C4-2B (cell line): ENCODE data around the gene GALNT9.

ENCODE experiments used
- H3K27ac ChIP-seq: fragments of 450-650 bp; 2 replicates; pipeline ENCODE4 v1.5.1; 2017
- ZFX ChIP-seq: fragments of 450-650 bp; IDR thresholded peaks from 2 replicates; pipeline ENCODE4 v1.6.1; 2017
- TF ChIP-seq, protein P1 (sequence below): fragments of 450-650 bp; conservative IDR thresholded peaks from 2 replicates; pipeline ENCODE4 v1.5.1; 2017; ENCODE audit warnings: mild to moderate bottlenecking

The GALNT9 gene

DNA sequence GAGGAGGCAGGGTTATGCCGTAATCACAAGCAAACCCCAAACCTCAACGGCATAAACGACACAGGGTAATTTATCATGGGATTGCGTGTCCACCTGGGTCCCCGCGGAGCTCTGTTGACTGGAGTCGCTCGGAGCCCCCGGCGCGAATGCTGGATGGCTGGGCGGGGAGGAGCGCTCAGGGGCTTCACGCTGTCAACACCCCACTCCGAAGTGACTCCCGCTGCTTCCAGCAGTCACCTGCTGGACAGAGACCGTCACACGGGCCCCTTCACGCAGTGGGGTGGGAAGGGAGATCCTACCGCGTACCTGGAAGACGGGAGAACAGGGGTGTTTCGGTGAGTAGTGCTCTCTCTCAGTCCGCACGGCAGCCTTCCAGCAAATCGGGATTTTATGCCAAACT lies 4.4 kb upstream of the GALNT9 start:
- H3K27ac ChIP-seq: no peak overlapping the region

DNA sequence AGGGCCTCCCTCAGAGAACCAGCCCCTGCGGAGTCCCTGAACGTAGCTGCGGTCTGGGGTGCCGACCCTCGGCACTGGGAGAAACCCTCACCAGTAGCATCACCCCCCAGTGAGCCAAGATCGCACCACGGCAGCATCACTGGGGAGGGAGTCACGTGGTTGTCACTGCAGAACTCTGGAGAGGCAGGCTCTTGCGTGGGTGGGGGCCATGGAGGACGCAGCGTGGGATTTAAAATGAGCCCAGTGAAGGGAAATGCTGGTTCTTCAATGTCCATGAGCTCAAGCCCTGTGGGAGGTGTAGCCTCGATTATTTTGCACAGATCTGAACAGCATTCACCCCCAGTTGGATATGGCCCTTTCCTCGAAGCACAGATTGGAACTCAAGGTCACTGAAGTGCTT lies 3.9 kb upstream of the GALNT9 start:
- no peak for TF ChIP-seq ZFX
- TF ChIP-seq, protein P1, sequence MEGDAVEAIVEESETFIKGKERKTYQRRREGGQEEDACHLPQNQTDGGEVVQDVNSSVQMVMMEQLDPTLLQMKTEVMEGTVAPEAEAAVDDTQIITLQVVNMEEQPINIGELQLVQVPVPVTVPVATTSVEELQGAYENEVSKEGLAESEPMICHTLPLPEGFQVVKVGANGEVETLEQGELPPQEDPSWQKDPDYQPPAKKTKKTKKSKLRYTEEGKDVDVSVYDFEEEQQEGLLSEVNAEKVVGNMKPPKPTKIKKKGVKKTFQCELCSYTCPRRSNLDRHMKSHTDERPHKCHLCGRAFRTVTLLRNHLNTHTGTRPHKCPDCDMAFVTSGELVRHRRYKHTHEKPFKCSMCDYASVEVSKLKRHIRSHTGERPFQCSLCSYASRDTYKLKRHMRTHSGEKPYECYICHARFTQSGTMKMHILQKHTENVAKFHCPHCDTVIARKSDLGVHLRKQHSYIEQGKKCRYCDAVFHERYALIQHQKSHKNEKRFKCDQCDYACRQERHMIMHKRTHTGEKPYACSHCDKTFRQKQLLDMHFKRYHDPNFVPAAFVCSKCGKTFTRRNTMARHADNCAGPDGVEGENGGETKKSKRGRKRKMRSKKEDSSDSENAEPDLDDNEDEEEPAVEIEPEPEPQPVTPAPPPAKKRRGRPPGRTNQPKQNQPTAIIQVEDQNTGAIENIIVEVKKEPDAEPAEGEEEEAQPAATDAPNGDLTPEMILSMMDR: no peak
- H3K27ac ChIP-seq: no peak overlapping the region

More for the DNA sequence above, 4.4 kb upstream of the GALNT9 start:
- TF ChIP-seq ZFX: no peak
- TF ChIP-seq, protein P1: no peak

DNA sequence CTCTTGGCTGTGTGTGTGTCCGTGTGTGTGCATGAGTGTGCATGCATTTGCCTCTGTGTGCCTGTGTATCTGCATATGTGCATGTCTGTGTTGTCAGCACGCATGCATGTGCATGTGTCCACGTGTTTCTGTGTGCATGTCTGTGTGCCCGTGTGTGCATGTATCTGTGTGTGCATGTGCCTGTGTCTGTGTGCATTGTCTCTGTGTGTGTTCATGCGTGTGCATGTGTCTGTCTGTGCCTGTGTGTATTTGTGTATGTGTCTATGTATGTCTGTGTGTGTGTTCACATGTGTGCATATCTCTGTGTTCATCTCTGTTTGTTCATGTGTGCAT lies 1.1 kb upstream of the GALNT9 start:
- no peak for TF ChIP-seq ZFX
- TF ChIP-seq, protein P1: no peak
- no peak overlapping the region for H3K27ac ChIP-seq

DNA sequence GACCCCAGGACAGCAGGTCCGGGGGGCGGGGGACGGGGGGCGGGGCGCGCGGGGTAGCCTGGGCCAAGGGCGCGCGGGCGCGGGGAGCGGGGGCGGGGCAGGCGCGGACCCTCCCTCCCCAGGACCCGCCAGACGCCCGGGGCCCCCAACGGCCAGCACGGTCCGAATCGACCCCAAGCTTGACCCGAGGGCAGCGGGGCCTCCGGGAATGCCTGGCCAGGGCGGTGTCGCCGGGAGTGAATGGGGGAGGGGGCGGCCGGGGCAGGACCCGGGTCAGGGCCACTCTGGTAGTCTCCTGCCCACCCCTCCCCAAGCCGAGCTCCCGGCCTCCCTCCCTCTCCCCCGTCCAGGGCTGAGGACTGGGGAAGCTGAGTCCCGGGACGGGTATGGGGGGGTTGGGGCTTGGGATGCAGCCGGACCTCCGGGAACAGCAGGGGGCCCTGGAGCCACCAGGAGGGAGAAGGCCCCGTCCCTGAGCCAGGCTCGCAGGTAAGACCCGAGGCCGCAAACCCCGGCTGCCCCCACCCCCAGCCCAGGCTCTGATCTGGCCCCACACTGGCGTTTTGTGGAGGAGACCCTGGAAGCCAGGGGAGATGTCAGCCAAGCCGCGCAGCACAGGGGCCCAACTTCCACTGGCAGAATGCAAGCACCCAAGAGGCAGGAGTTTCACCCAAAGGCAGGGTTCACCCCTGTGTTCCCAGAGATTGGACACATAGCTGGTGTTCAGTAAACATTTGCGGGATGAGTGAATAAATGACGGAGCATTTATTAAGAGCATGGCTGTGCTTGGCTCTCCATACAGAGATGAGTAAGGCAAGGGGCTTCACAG lies 545 bp upstream of the GALNT9 start:
- H3K27ac ChIP-seq: no peak overlapping the region
- TF ChIP-seq ZFX: no peak
- TF ChIP-seq, protein P1: no peak

DNA sequence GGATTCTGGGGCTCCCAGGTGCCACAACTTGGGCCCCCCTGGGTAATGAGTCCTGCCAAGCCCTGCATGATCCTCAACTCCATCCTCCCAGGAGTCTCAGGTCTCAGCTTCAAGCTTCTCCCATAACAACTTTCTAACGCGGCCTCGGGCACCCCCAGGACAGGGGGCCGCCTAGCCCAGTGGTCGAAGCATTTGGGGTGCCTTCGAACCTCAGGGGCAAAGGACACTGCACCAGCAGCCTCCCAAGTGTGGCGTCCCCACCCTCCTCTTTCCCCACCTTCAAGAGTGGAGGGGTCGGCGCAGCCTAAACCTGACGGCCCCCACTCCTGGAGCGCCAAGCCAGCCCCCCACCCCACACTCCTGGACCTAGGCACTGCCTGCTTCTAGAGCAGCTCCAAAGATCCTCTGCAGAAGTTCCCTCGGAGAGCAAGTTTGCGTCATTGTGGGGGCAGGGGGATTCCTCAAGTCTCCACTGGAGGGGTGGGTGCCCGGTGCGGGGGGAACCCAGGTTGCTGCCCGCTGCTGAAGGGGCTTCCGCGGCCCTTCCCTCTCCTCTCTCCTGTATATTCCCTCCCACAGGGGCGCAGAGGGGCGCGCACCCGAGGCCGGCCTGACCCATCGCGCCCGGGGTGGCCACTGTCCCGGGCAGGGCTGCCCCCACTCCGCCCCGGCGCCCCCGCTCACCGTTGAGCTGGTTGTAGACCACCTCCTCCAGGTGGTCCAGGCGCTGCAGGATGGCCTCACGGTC lies 933 bp downstream of the GALNT9 start:
- H3K27ac ChIP-seq: no peak overlapping the region
- TF ChIP-seq, protein P1: no peak
- TF ChIP-seq ZFX: no peak

DNA sequence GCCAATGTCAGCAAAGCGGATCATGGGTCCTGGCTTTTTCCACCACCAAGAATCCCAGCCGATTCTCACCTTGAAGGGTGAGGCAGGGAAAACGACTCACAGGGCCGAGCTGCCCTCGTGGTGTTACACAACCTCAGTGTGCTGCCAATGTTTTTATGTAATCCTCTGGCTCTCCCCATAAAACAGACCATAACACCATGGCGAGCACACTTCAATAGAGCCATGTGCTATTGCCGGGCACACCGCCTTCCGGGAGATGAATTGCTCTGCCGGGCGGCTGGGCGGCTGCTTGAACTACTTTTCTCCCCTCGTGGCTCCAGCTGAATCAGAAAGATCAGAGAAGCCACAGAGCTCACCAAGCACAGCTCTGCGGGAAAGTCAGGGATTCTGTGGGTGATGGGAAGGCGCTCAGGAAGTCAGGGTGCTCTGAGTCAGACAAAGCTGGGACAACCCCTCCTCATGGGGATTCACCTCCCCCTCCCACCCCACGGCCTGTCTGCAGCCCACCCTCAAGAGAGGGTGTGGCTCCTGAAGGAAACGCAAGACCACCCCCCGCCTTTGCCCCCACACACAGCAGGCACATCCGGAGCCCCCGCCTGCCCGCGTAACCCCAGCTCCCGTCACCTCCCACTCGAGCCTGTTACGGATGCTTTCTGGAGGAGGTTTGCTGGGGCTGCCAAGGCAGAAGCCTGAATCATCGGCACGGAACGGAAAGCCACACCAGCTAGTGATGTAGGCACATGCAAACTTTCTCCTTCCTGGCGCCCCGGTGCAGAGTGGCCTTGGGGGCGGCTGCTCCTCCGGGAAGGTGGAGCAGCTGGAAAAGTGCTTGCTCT lies 1.8 kb downstream of the GALNT9 start:
- TF ChIP-seq, protein P1: no peak
- no peak for TF ChIP-seq ZFX
- no peak overlapping the region for H3K27ac ChIP-seq

- H3K27ac ChIP-seq: no peak overlapping the region
- no peak for TF ChIP-seq ZFX
- TF ChIP-seq, protein P1: no peak
Observed at GRCh38 chr12:132326646-132327045, 2.7 kb downstream of the GALNT9 start.
